NCI-H524 treated with DMSO at 0.1 percent for 48 hours (cell line): Measurements from ENCODE around the gene RPL29.
A peak's percentile ranks its signal among the peaks of the same experiment; 100 is the strongest.

Experiments used
- DNase-seq: peaks from one replicate; lab custom pipeline; 2025; lab: John Stamatoyannopoulos, UW

RPL29 gene

DNA sequence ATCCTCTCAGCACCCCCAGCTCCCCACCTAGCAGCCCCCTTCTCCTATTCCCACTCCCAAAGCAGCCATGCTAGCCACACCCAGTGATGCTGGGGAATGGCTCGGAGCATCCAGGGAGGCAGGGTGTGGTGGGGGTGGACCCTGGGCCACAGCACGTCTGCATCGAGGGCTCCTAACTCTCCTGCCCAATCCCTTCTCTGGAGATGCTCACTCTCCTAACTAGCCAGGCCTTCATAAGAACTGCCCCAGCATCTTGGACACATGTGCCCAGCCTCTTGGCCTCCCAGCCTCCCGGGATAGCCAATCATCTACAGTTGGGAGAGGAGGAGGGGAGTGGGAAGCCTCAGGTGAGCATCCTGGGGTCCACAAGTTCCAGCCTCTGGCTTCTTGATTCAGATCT is 31.2 kb downstream of the RPL29 start:
- DNase-seq: no peak

DNA sequence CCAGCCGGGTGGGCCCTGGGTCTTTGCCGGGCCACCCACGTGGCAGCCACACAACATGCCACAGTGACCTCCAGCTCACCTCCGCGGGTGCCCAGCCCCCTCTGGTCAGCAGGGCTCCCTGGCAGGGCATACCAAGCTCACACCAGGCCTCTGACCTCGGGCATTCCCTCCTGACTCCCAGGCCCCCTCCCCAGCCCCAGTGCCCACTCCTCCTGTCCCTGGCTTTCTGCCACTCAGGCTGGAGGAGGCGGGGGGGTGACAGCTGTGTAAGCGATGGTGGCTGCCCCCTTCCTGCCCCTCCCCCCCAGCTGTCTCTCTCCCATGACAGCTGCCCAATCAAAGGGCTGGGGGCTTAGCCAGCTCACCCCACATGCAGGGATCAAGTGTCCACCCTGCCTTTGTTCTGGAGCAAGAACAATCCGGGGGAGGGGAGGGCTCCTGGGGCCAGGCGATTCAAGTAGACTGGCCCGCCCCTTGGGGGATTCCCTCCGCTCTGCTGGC is 31.7 kb downstream of the RPL29 start:
- peak; percentile 84 for DNase-seq

DNA sequence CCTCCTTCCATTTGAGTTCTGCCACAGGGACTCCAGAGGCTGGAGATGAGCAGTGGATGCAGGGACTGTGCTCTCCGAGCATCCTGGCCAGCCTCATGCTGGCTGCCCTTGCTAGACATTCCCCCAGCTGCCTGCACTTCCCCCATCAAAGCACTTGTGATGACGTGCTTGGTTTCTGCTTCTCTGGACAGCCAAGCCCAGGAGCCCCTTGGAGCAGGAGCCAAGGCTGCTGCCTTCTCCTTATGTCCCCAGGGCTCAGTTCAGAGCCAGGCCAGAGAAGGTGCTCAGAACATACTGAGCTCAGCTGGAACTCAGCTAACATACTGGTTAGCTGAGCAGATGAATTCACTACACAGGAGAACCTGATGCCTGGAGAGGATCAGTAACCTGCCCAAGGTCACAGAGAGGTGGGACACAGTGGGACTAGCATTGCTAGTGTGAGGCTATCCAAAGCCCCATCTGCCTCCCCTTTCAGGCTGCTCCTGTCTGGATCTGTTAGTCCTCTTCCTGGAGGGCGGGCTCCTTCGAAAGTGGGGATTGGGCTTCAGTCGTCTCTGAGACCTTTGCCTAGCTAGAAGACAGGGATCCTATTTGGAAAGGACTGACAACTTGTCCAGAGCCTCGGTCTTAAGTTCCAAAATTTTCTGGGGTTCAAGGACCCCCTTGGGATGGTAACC is 32.7 kb downstream of the RPL29 start:
- no peak for DNase-seq

DNA sequence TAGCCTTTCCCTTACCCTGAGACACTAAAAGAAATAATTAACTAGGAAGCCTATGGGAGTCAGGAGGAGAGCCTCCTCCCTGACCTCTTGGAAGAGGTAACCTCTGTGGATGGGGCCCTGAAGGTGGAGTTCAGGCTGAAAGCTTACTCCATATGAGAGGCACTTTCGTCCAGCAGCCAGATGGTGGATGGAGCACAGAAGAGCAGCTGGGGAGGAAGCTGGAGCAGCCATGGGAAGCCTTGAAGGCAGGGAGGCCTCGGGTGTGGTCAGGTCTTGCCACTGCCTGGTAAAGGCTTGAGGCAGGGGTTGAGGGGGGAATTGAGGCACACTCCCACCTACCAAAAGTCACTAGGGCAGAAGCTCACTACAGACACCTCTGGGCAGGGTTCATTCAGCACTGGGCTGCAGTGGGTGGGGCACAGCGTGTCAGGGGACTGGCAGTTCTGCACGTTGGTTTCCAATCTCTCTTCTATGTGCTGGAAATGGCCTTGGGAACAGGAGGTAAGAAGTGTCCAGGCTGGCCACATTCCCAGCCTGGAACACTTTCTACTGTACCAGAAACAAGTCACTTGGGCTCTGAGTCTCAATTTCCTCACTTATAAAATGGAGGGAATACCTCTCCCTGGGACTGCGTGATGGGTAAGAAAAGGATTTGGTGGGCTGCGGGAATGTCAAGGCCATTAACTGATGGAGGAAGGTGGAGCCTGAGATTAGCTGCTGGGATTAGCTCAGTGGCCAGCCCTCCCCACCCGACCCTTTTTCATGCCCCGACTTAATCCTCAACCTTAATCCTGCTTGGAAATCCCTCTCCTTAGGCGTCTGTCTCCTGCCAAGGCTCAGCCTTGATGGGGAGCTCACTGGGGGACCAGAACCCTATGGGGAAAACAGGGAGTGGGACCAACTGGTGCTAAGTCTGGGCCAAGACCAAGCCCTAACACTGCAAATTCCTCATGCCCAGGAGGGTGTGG is 33.8 kb downstream of the RPL29 start:
- peak; percentile 81 for DNase-seq

DNA sequence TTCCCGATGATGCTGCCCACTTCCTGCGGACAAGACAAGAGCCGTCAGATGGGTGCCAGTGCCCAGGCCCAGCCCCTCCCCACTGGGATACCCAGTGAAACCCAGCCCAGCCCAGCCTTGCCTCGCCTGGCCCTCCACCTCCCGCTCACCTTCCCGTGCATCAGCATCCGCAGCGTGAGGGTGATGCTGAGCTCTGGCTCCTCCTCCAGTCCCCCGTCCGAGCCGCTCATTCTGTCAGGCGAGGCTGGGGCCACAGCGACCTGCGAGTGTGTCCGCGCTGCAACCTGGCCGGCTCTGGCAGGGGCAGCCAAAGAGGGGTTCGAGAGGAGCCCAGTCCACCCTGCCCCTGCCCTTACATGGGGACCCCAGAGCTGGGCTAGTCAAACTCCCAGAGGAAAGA is 34.7 kb downstream of the RPL29 start:
- no peak for DNase-seq

DNA sequence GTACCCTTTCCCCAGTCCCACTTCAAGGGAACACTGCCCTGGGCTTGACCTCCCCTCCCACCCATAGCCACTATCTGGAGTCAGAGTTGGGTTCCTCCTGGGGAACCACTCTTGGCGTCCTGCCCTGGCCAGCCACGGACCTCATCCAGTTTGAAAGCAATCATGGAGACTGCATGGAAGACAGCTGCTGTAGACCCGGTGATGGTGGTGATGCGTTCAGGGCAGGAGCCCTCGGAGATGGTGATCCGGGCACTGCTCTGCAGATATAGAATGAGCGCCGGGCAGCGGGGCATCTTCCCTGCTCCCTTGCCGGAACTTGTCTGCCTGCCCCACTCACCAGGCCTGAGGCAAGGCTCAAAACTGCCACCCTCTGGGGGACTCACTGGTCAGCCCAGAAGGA is 35.3 kb downstream of the RPL29 start:
- no peak for DNase-seq

DNA sequence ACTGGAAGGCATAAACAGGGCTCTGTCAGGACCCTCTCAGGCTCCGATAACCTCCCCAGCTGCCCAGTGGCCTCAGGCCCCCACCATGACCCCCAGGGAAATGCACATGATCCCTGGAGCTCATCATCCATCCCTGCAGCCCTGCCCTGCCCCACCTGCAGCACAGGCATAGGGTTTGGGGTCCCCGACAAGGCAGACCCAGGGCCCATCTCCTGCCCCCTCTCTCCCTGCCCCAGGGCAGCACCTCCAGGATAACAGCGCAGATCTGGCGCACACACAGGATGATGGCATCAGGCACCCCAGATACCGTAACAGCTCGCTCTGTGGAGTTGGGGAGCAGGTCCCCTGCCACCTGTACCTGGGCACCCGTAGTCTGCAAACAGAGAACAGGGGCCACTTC is 36.0 kb downstream of the RPL29 start:
- no peak for DNase-seq

DNA sequence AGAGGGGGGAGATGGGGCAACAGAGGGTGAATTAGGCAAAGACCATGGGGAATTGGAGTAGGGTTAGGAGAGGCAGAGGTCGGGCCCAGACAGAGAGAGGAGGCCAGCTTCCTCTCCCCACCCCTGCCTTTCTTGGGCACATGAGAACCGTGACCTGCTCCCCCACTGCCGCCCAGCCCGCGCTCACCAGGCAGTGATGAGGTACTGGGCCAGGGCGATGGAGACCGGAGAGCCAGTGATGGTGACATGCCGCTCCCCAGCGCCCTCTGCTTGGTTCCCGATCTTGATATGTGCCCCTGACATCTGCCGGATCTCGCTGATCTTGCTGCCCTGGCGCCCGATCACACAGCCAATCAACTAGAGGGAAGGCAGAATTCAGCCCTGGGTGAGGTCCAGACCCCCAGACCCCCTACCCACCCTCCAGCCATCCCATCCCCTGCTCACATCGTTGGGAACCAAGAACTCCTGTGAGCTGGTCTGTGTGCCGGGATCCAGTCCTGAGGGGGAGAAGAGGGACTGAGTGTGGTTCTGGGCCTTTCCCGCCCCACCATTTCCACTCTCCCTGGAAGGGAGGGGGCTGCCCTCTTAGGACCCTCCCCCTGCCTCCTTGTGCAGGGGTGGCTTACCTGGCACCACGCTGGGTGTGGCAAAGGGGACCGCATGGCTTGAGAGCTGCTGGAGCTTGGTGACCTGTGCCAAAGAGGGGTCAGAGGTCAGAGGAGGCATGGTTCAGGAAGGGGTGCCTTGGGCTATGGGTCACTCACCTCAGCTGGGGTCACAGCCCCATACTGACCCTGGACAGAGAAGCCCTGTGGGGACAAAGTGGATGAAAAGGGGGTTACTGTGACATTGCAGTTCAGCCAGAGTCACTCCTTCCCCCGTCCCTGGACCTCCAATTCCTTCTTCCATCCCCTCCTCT is 36.8 kb downstream of the RPL29 start:
- DNase-seq: no peak

DNA sequence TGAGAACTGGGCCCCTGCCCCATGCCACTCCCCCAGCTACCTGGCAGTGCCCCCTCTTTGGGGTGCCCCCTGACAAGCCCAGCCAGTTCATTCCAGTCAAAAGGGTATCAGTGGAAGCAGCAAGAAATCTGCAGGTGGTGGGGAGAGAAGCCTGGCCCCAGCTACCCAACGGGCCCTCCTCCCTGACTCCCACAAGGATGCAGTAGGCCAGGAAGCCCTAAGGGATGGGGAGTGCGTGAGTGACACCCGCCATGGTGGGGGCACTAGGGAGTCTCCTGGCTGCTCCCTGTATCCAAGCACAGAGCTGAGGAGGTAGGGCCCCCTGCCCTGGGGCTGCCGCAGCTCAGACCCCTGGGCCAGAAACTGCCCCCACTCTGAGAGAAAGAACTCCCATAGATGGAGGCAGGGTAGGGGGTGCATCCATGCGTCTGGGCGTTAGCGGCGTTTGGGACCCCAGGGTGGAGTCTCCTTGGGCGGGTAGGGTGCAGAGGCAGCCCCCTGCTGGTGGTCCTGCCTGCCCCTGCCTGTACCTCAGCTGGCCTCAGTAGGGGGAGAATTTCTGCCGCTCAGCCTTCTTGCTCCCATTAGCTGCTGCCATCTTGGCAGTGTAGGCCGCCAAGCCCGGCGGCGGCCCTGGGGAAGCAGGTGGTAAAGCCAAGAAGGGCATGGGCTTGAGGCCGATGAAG is 38.0 kb downstream of the RPL29 start:
- DNase-seq: no peak

DNA sequence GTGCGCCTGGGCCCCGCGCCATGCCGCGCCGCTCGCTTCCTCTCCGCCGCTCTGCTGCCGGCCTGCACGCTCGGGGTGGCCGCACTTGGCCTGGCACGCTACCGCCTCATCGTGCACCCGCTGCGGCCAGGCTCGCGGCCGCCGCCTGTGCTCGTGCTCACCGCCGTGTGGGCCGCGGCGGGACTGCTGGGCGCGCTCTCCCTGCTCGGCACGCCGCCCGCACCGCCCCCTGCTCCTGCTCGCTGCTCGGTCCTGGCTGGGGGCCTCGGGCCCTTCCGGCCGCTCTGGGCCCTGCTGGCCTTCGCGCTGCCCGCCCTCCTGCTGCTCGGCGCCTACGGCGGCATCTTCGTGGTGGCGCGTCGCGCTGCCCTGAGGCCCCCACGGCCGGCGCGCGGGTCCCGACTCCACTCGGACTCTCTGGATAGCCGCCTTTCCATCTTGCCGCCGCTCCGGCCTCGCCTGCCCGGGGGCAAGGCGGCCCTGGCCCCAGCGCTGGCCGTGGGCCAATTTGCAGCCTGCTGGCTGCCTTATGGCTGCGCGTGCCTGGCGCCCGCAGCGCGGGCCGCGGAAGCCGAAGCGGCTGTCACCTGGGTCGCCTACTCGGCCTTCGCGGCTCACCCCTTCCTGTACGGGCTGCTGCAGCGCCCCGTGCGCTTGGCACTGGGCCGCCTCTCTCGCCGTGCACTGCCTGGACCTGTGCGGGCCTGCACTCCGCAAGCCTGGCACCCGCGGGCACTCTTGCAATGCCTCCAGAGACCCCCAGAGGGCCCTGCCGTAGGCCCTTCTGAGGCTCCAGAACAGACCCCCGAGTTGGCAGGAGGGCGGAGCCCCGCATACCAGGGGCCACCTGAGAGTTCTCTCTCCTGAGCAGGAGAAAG is 39.6 kb downstream of the RPL29 start:
- no peak for DNase-seq

DNA sequence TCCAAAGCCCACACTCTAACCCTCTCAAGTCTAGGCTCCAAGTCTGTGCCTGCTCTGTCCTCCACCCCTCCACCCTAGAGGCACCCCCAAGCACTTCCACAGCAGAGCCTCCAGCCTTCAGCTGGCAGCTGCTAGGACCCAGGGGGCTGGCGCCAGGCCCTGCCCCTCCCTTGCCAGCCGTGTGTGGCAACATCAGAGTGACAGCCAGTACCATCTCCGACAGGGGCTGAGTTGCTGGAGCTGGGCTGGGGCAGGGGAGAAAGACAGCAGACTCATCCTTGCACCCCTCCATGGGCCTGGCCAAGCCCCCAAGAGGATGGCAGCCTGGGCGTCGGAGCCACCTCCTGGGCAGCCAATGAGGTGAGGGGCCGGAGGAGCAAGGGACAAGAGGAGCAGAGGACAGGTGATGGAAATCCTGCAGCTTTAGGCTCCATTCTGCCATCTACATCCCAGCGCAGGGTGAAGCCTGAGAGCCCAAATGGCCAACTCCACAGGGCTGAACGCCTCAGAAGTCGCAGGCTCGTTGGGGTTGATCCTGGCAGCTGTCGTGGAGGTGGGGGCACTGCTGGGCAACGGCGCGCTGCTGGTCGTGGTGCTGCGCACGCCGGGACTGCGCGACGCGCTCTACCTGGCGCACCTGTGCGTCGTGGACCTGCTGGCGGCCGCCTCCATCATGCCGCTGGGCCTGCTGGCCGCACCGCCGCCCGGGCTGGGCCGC is 40.4 kb downstream of the RPL29 start, which contains the start of gene GPR62:
TSS of gene GPR62 (plus strand) at position 207 of the 718 bp plus-strand sequence. CDS start at position 479, 272 bp downstream.
- no peak for DNase-seq

DNA sequence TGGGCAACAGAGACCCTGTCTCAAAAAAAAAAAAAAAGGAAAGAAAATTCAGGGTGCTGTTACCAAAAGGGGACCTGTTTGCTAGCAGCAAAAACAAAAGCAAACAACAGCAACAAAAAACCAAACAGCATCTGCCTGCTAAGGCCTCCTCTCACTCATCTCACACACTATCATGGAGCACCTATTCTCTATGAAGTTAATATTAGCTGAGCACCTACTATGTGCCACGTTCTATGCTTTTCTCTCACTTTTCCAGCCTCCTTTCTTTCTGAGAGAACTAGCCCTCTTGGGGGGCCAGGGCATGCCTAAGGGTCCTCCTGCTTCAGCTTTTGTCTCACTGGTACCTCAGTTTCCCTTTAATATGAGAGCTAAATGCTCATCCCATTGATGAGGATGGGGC is 41.0 kb downstream of the RPL29 start:
- DNase-seq: no peak

DNA sequence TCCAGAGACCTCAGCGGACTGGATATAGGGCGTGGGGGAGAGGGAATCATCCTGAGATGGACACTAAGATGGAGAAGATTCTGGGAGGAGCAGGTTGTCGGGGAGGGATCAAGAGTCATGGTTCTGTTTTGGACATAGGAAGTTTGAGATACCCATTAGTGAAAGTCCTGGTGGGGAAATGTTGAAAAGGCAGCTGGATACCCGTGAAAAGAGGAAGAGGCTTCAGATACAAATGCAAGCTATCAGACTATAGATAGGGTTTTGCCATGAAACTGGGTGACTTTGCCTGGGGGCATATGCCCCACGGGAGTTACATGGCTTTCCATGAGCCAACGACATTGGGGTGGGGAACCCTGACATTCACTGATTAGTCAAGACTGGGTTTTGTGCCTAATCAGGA is 41.6 kb downstream of the RPL29 start:
- DNase-seq: no peak

DNA sequence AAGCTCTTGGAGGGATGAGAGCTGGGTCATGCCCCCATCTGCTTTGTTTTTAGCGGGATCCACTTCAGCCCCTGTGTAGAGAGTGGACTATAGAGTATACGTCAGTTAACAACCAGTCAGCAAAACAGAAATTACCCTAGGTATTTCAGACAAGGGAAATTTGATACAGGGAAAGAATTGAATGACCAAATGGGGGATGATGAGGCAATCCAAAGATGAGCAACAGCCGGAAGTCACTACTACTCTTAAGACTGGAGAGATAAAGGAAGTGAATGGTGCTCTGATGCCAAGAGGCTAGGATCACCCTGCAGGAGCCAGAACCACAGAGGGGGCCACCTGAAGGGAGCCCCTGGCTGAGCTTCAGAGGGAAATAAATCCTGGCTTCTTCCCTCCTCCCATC is 42.2 kb downstream of the RPL29 start:
- peak; percentile 21 for DNase-seq

DNA sequence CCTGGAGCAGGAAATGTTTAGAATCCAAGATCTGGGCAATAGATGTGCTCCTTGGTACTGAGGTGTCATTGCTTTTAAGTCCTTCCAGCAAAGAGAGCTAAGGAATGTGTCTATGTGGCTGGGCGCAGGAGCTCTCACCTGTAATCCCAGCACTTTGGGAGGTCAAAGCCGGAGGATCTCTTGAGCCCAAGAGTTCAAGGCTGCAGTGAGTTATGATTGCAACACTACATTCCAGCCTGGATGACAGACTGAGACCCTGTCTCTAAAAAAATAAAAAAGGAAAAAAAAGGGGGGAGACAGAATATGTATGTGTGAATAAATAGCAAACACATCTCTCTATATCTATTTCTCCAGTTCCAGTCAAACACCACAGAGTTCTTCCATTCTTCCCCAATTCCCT is 44.8 kb downstream of the RPL29 start:
- DNase-seq: no peak

DNA sequence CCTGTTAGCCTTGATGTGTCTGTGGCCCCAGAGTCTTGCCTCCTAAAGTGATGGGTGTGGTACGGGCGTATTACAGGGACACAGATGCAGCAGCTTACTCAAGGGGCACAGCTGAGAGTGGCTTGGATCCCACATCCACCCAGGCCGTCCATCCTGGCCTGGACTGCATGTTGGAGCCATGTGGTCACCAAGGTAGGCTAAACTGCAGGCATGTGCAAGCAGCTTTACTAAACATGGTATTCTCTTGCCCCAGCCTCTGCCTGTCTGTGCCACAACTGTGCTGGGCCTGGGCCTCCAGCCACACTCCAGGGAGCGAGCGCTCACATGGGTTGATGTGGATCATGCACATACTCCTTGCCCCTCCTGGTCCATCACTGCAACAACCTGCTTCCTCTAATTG is 46.6 kb downstream of the RPL29 start:
- DNase-seq: no peak

DNA sequence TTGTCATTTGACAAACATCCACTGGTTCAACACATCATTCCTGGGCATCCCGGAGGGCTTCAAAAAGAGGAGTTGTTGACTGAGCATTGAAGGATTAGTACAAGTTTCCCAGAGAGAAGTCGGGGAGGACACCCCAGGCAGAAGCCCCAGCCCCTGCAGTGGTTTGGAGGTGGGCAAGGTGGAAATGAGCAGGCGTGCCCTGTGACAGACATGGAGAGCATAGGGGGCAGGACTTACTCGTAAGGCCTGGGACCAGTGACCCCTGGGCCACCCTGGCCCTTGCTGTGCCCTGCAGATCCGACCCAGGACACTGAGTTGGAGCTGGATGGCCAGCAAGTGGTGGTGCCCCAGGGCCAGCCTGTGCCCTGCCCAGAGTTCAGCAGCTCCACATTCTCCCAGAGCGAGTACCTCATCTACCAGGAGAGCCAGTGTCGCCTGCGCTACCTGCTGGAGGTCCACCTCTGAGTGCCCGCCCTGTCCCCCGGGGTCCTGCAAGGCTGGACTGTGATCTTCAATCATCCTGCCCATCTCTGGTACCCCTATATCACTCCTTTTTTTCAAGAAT is 47.6 kb downstream of the RPL29 start:
- DNase-seq: no peak

DNA sequence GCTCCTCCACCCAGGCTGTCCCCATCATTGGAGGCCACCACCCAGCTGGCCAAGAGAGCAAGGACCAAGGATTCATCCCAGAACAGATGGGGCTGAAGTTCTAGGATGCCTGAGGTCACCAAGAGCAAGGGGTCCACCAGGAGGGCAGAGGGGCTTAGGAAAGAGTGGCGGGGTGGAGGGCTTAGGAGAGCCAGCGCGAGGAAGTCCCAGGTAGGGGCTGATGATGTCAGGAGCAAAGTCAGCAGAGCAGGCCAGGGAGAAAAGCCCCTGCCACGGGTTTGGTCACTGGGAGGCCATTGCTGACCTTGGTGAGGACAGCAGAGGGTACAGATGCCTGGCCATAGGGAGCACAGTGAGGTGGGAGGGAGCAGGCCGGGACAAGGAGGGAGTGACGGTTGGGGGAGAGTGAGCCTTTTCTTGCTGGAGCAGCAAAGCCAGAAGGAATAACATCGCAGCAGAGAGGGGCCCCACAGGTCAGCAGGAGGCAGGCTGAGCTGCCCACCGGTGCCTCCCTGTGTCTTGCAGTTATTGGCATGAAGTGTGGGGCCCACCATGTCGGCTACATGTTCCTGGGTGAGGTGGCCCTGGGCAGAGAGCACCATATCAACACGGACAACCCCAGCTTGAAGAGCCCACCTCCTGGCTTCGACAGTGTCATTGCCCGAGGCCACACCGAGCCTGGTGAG is 48.3 kb downstream of the RPL29 start:
- no peak for DNase-seq

DNA sequence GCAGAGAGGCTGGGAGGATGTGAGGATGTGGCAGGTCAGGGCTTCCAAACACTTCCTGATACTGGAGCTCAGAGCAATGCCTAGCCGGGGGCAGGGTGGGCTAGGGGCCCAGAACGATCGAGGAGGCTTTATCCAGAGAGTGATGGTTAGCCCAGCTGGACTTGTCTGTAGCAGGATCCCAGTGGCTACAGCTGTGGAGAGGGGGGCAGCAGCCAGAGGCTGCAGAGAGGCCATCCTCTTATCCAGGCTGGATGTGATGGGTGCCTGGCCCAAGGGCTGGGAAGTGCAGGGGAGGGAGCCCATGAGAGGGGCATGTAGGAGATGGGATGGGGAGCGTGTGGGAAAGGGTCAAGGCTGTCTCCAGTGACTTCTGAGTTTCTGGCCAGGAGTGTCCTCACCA is 48.9 kb downstream of the RPL29 start:
- DNase-seq: no peak
